Calu3 (cell line): Measurements from ENCODE around the gene C2CD4B. TPM values are rescaled to one million over a fixed set of nuclear protein-coding genes. Genes with fewer than 3 reads are reported as not detected.
A peak's percentile ranks its signal among the peaks of the same experiment; 100 is the strongest.

Experiments
- BruUV-seq: library from RNA; stranded (reverse); fragments of 400-500 nt; replicated peaks from 2 replicates; lab custom pipeline; 2021; lab: Mats Ljungman, UMichigan
- CTCF ChIA-PET: fragments of 300-600 bp; sonication (Branson Sonifier 250); formaldehyde crosslinking; loops from one replicate; lab custom pipeline; 2022; ENCODE audit warnings: antibody characterized with exemption; lab: Charles Lee
- DNase-seq: peaks from one replicate; pipeline ENCODE4 v3.0.0; 2022
- H3K27ac Mint-ChIP-seq: one replicate; pipeline ENCODE4 v1.8.0; 2022; ENCODE audit warnings: mixed read lengths; ENCODE audit not compliant: unreplicated experiment
- H3K27me3 Mint-ChIP-seq: one replicate; pipeline ENCODE4 v1.8.0; 2022; ENCODE audit warnings: mixed read lengths; ENCODE audit not compliant: unreplicated experiment
- H3K36me3 Mint-ChIP-seq: one replicate; pipeline ENCODE4 v1.8.0; 2022; ENCODE audit warnings: mild to moderate bottlenecking, moderate library complexity, mixed read lengths; ENCODE audit not compliant: insufficient read depth, unreplicated experiment
- H3K4me1 Mint-ChIP-seq: one replicate; pipeline ENCODE4 v1.8.0; 2022; ENCODE audit warnings: mild to moderate bottlenecking, low read depth, mixed read lengths; ENCODE audit not compliant: unreplicated experiment
- H3K4me3 Mint-ChIP-seq: one replicate; pipeline ENCODE4 v1.8.0; 2022; ENCODE audit warnings: mild to moderate bottlenecking, low read depth, moderate library complexity, mixed read lengths; ENCODE audit not compliant: unreplicated experiment
- H3K9me3 Mint-ChIP-seq: one replicate; pipeline ENCODE4 v1.8.0; 2022; ENCODE audit warnings: low read depth, mixed read lengths; ENCODE audit not compliant: unreplicated experiment
- CTCF ChIP-seq: fragments of 200-600 bp; IDR thresholded peaks from one replicate; pipeline ENCODE4 v1.8.0; 2022; ENCODE audit warnings: antibody characterized with exemption; ENCODE audit not compliant: unreplicated experiment
- intact Hi-C: fragments of 100-400 bp; cut with micrococcal nuclease; formaldehyde crosslinking; loops from one replicate; pipeline ENCODE4 v1.10.0; 2022; ENCODE audit not compliant: unreplicated experiment
- total RNA-seq: library from RNA; stranded (reverse); gene quantifications from 2 replicates; pipeline ENCODE4 v1.2.3, GENCODE V29; 2022

C2CD4B gene
- total RNA-seq, 1 experiment from 2014 or later = 29.9 TPM

DNA sequence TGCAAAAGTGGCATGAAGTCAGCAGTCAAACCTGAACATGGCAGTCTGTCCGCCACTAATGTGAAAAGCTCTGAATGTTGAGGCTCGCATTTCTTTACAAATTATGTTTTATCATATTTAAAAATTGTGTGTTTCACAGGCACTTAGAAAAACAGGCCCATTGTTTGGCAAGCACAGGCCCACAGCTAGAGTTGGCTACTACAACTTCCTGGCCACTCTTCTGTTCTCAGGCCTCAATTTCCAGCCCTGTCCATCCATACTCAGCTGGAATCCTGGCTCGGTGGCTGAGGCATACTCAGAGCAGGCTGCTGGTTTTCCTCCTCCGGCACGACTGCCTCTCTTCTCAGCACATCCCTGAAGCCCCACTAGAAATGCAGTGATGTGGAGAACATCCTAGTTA, 44.3 kb downstream of the C2CD4B start:
- no peak overlapping the region for H3K4me3 Mint-ChIP-seq
- TF ChIP-seq CTCF = no peak
- BruUV-seq = no TSS peak
- DNase-seq = no peak
- H3K36me3 Mint-ChIP-seq = peaks cover 10% of the 10 kb centered on the region
- H3K27ac Mint-ChIP-seq = peak overlapping the region; percentile 69
- no peaks in the 10 kb centered on the region for H3K27me3 Mint-ChIP-seq
- CTCF ChIA-PET = no interaction called here
- intact Hi-C loops = loop anchor here (5.0 kb wide), 1 partner anchor 87 kb away; no protein-coding TSS in a partner anchor
- peaks cover 82% of the 10 kb centered on the region for H3K4me1 Mint-ChIP-seq
- H3K9me3 Mint-ChIP-seq = peaks cover 2% of the 10 kb centered on the region

- H3K27me3 Mint-ChIP-seq = no peaks in the 10 kb centered on the region
- H3K4me3 Mint-ChIP-seq = no peak overlapping the region
- peaks cover 82% of the 10 kb centered on the region for H3K4me1 Mint-ChIP-seq
- H3K9me3 Mint-ChIP-seq = peaks cover 5% of the 10 kb centered on the region
- H3K36me3 Mint-ChIP-seq = peaks cover 16% of the 10 kb centered on the region
- no peak for DNase-seq
- peak overlapping the region; percentile 69 for H3K27ac Mint-ChIP-seq
- intact Hi-C loops = loop anchor here (5.0 kb wide), 1 partner anchor 87 kb away; no protein-coding TSS in a partner anchor
- BruUV-seq = no TSS peak
- TF ChIP-seq CTCF = no peak
- CTCF ChIA-PET = interaction anchor here (1.0 to 1.1 kb wide), 2 partner anchors 51 to 135 kb away, joined by 6 to 7 read pairs; no protein-coding TSS in a partner anchor
Measured at GRCh38 chr15:62119874-62120273, 45.2 kb downstream of the C2CD4B start.

DNA sequence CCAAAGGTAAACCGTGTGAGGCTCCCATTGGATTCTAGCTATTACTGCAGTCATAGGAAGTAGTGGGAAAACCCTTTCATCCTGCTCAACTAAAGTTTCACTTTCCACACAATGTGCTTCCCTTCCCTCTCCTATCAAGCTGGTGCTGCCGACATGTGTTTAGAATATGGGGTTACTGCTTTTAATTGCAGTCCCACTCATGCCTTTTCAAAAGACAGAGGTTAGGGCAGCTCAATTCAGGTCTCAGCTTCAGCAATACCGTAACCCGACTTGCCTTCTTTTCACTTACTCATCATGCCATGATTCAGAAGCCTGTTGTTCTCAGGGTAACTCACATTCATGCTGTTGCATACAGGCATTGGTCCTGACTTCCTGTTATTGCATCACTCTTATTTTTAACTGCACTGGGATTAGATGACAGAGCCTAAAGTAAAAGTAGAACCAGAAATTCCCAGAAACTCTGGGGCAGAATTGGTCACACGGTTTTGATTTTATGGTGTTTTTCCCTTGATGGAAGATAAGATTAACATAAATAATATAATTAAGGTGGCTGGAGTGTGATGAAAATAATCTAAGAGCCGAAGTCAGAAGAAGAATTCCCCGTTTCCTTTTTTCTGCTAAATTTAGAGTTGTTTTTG, 45.7 kb downstream of the C2CD4B start:
- no peaks in the 10 kb centered on the region for H3K27me3 Mint-ChIP-seq
- intact Hi-C loops = no loop called here
- peak; percentile 57 for DNase-seq
- H3K27ac Mint-ChIP-seq = peak overlapping the region; percentile 69
- TF ChIP-seq CTCF = no peak
- H3K4me1 Mint-ChIP-seq = peaks cover 82% of the 10 kb centered on the region
- H3K9me3 Mint-ChIP-seq = peaks cover 6% of the 10 kb centered on the region
- H3K4me3 Mint-ChIP-seq = peak overlapping the region; percentile 2
- CTCF ChIA-PET = interaction anchor here (0.6 to 1.4 kb wide), 8 partner anchors 9 to 284 kb away, joined by 3 to 9 read pairs (median 5); partner anchors contain the start of gene C2CD4A
- BruUV-seq = no TSS peak
- H3K36me3 Mint-ChIP-seq = peaks cover 16% of the 10 kb centered on the region

- Mint-ChIP-seq H3K4me1 (peaks cover 82% of the 10 kb centered on the region), H3K9me3 (peaks cover 6% of the 10 kb centered on the region), H3K27ac (peak overlapping the region; percentile 69), H3K27me3 (no peaks in the 10 kb centered on the region), H3K4me3 (peak overlapping the region; percentile 2), H3K36me3 (peaks cover 16% of the 10 kb centered on the region)
- no peak for DNase-seq
- CTCF ChIA-PET = interaction anchor here (0.6 to 1.4 kb wide), 9 partner anchors 9 to 735 kb away, joined by 3 to 9 read pairs (median 4); partner anchors contain the start of gene C2CD4A
- no peak for TF ChIP-seq CTCF
- intact Hi-C loops = no loop called here
- BruUV-seq = no TSS peak
Measured at GRCh38 chr15:62118520-62119226, 46.4 kb downstream of the C2CD4B start.
